ENCODE measurements around the gene NFU1.

GRCh38 chr2:69436938-69437750 lies at the start of gene NFU1:
- TF ChIP-seq CTCF (IDR thresholded peaks at IDR 0.05) (peak; percentile 67 to 83 (median 72)), POLR2A (IDR thresholded peaks at IDR 0.05) (peak; percentile 84)

All from right lobe of liver (tissue), 4 donors.